ENCODE results near the gene ECE2. TPM values are rescaled to one million over a fixed set of nuclear protein-coding genes. Genes with fewer than 3 reads are reported as not detected.

ECE2 gene
- total RNA-seq, 1 experiment from 2014 or later: not detected

- in situ Hi-C loops (cut with HindIII; ENCODE audit: low pct_unique_long_range_greater_than_20kb, low sequenced_read_pairs): no loop called here
- DNase-seq (ENCODE audit: low read depth, low spot score): no peak
Observed at GRCh38 chr3:184322731-184323487, 47.1 kb downstream of the ECE2 start.

GRCh38 chr3:184323696-184324095 lies 47.9 kb downstream of the ECE2 start:
- no peak for DNase-seq (ENCODE audit: low read depth, low spot score)
- in situ Hi-C loops (cut with HindIII; ENCODE audit: low pct_unique_long_range_greater_than_20kb, low sequenced_read_pairs): no loop called here

- DNase-seq (ENCODE audit: low read depth, low spot score): no peak
- in situ Hi-C loops (cut with HindIII; ENCODE audit: low pct_unique_long_range_greater_than_20kb, low sequenced_read_pairs): no loop called here
Observed at GRCh38 chr3:184325269-184325668, 49.4 kb downstream of the ECE2 start.

GRCh38 chr3:184325715-184326369 lies 50.0 kb downstream of the ECE2 start:
- in situ Hi-C loops (cut with HindIII; ENCODE audit: low pct_unique_long_range_greater_than_20kb, low sequenced_read_pairs): no loop called here
- no peak for DNase-seq (ENCODE audit: low read depth, low spot score)

GRCh38 chr3:184327171-184327570 lies 51.3 kb downstream of the ECE2 start:
- DNase-seq (ENCODE audit: low read depth, low spot score): no peak
- in situ Hi-C loops (cut with HindIII; ENCODE audit: low pct_unique_long_range_greater_than_20kb, low sequenced_read_pairs): no loop called here

- DNase-seq (ENCODE audit: low read depth, low spot score): no peak
- in situ Hi-C loops (cut with HindIII; ENCODE audit: low pct_unique_long_range_greater_than_20kb, low sequenced_read_pairs): no loop called here
Observed at GRCh38 chr3:184328516-184328915, 52.7 kb downstream of the ECE2 start.

GRCh38 chr3:184332370-184333090 lies 56.7 kb downstream of the ECE2 start:
- no peak for DNase-seq (ENCODE audit: low read depth, low spot score)
- in situ Hi-C loops (cut with HindIII; ENCODE audit: low pct_unique_long_range_greater_than_20kb, low sequenced_read_pairs): no loop called here

GRCh38 chr3:184333190-184333589 lies 57.4 kb downstream of the ECE2 start:
- no peak for DNase-seq (ENCODE audit: low read depth, low spot score)
- in situ Hi-C loops (cut with HindIII; ENCODE audit: low pct_unique_long_range_greater_than_20kb, low sequenced_read_pairs): no loop called here

- in situ Hi-C loops (cut with HindIII; ENCODE audit: low pct_unique_long_range_greater_than_20kb, low sequenced_read_pairs): no loop called here
- no peak for DNase-seq (ENCODE audit: low read depth, low spot score)
Observed at GRCh38 chr3:184333700-184334099, 57.9 kb downstream of the ECE2 start.

GRCh38 chr3:184334470-184335158 lies 58.8 kb downstream of the ECE2 start:
- no peak for DNase-seq (ENCODE audit: low read depth, low spot score)
- in situ Hi-C loops (cut with HindIII; ENCODE audit: low pct_unique_long_range_greater_than_20kb, low sequenced_read_pairs): no loop called here

- DNase-seq (ENCODE audit: low read depth, low spot score): no peak
Observed at GRCh38 chr3:184335291-184335660, 59.5 kb downstream of the ECE2 start.

GRCh38 chr3:184335661-184336546 lies 60.1 kb downstream of the ECE2 start:
- in situ Hi-C loops (cut with HindIII; ENCODE audit: low pct_unique_long_range_greater_than_20kb, low sequenced_read_pairs): no loop called here
- DNase-seq (ENCODE audit: low read depth, low spot score): peak; percentile 70

More at GRCh38 chr3:184335291-184335660, 59.5 kb downstream of the ECE2 start:
- in situ Hi-C loops (cut with HindIII; ENCODE audit: low pct_unique_long_range_greater_than_20kb, low sequenced_read_pairs): no loop called here

GRCh38 chr3:184336547-184337398 lies 61.0 kb downstream of the ECE2 start:
- in situ Hi-C loops (cut with HindIII; ENCODE audit: low pct_unique_long_range_greater_than_20kb, low sequenced_read_pairs): no loop called here
- peak; percentile 76 for DNase-seq (ENCODE audit: low read depth, low spot score)

GRCh38 chr3:184337399-184337714 lies 61.5 kb downstream of the ECE2 start, which contains the start of gene FAM131A:
Gene FAM131A, plus strand, starts transcription at chr3:184337600. Its CDS starts 31 bp downstream, at chr3:184337631.
- no peak for DNase-seq (ENCODE audit: low read depth, low spot score)
- in situ Hi-C loops (cut with HindIII; ENCODE audit: low pct_unique_long_range_greater_than_20kb, low sequenced_read_pairs): no loop called here

- no peak for DNase-seq (ENCODE audit: low read depth, low spot score)
- in situ Hi-C loops (cut with HindIII; ENCODE audit: low pct_unique_long_range_greater_than_20kb, low sequenced_read_pairs): no loop called here
Observed at GRCh38 chr3:184337981-184338380, 62.2 kb downstream of the ECE2 start.

GRCh38 chr3:184338511-184338945 lies 62.7 kb downstream of the ECE2 start:
- DNase-seq (ENCODE audit: low read depth, low spot score): no peak
- in situ Hi-C loops (cut with HindIII; ENCODE audit: low pct_unique_long_range_greater_than_20kb, low sequenced_read_pairs): no loop called here
